Measurements from ENCODE around the gene MUSK.

The MUSK gene

GRCh38 chr9:110750272-110750671 is 81.7 kb downstream of the MUSK start:
- Histone ChIP-seq H3K27me3 (replicated peaks; ENCODE audit: control insufficient read depth, insufficient read depth, low read length) (no peaks in the 10 kb centered on the region), H3K36me3 (ENCODE audit: control insufficient read depth, insufficient read depth, low read length) (no peaks in the 10 kb centered on the region), H3K4me3 (replicated peaks; ENCODE audit: low read depth, low read length) (no peak overlapping the region)
- no peak for TF ChIP-seq CTCF (IDR thresholded peaks at IDR 0.05; ENCODE audit: insufficient read depth, low read length, poor library complexity, severe bottlenecking)
- no peak for DNase-seq (ENCODE audit: extremely low read depth, insufficient read length)

GRCh38 chr9:110751971-110752370 is 83.4 kb downstream of the MUSK start:
- DNase-seq (ENCODE audit: extremely low read depth, insufficient read length): no peak
- TF ChIP-seq CTCF (IDR thresholded peaks at IDR 0.05; ENCODE audit: insufficient read depth, low read length, poor library complexity, severe bottlenecking): no peak
- Histone ChIP-seq H3K27me3 (replicated peaks; ENCODE audit: control insufficient read depth, insufficient read depth, low read length) (no peaks in the 10 kb centered on the region), H3K4me3 (replicated peaks; ENCODE audit: low read depth, low read length) (no peak overlapping the region), H3K36me3 (ENCODE audit: control insufficient read depth, insufficient read depth, low read length) (no peaks in the 10 kb centered on the region)

GRCh38 chr9:110752766-110753165 is 84.2 kb downstream of the MUSK start:
- H3K27me3 ChIP-seq (replicated peaks; ENCODE audit: control insufficient read depth, insufficient read depth, low read length): no peaks in the 10 kb centered on the region
- no peaks in the 10 kb centered on the region for H3K36me3 ChIP-seq (ENCODE audit: control insufficient read depth, insufficient read depth, low read length)
- no peak overlapping the region for H3K4me3 ChIP-seq (replicated peaks; ENCODE audit: low read depth, low read length)
- no peak for TF ChIP-seq CTCF (IDR thresholded peaks at IDR 0.05; ENCODE audit: insufficient read depth, low read length, poor library complexity, severe bottlenecking)
- no peak for DNase-seq (ENCODE audit: extremely low read depth, insufficient read length)

- H3K4me3 ChIP-seq (replicated peaks; ENCODE audit: low read depth, low read length): no peak overlapping the region
- no peaks in the 10 kb centered on the region for H3K36me3 ChIP-seq (ENCODE audit: control insufficient read depth, insufficient read depth, low read length)
- DNase-seq (ENCODE audit: extremely low read depth, insufficient read length): no peak
- H3K27me3 ChIP-seq (replicated peaks; ENCODE audit: control insufficient read depth, insufficient read depth, low read length): no peaks in the 10 kb centered on the region
- TF ChIP-seq CTCF (IDR thresholded peaks at IDR 0.05; ENCODE audit: insufficient read depth, low read length, poor library complexity, severe bottlenecking): no peak
Observed at GRCh38 chr9:110753731-110754231, 85.2 kb downstream of the MUSK start.

- no peak for DNase-seq (ENCODE audit: extremely low read depth, insufficient read length)
- Histone ChIP-seq H3K27me3 (replicated peaks; ENCODE audit: control insufficient read depth, insufficient read depth, low read length) (no peaks in the 10 kb centered on the region), H3K36me3 (ENCODE audit: control insufficient read depth, insufficient read depth, low read length) (no peaks in the 10 kb centered on the region), H3K4me3 (replicated peaks; ENCODE audit: low read depth, low read length) (no peak overlapping the region)
- TF ChIP-seq CTCF (IDR thresholded peaks at IDR 0.05; ENCODE audit: insufficient read depth, low read length, poor library complexity, severe bottlenecking): no peak
Observed at GRCh38 chr9:110755179-110755578, 86.6 kb downstream of the MUSK start.

GRCh38 chr9:110758201-110758600 is 89.6 kb downstream of the MUSK start:
- DNase-seq (ENCODE audit: extremely low read depth, insufficient read length): no peak
- Histone ChIP-seq H3K4me3 (replicated peaks; ENCODE audit: low read depth, low read length) (no peak overlapping the region), H3K36me3 (ENCODE audit: control insufficient read depth, insufficient read depth, low read length) (no peaks in the 10 kb centered on the region), H3K27me3 (replicated peaks; ENCODE audit: control insufficient read depth, insufficient read depth, low read length) (no peaks in the 10 kb centered on the region)
- no peak for TF ChIP-seq CTCF (IDR thresholded peaks at IDR 0.05; ENCODE audit: insufficient read depth, low read length, poor library complexity, severe bottlenecking)
